PC-9 (cell line): ENCODE data around the gene LHFPL2. TPM values are rescaled to one million over a fixed set of nuclear protein-coding genes. Genes with fewer than 3 reads are reported as not detected.

Experiments
- BruUV-seq: library from RNA; stranded (reverse); fragments of 400-500 nt; replicated peaks from 2 replicates; lab custom pipeline; 2021; lab: Mats Ljungman, UMichigan
- CTCF ChIA-PET: fragments of 300-600 bp; sonication (Branson Sonifier 250); formaldehyde crosslinking; loops from one replicate; lab custom pipeline; 2022; ENCODE audit warnings: antibody characterized with exemption; lab: Charles Lee
- POLR2A ChIA-PET: fragments of 300-600 bp; sonication (Branson Sonifier 250); formaldehyde crosslinking; loops from one replicate; lab custom pipeline; 2022; ENCODE audit warnings: antibody characterized with exemption; ENCODE audit not compliant: unreplicated experiment; lab: Charles Lee
- DNase-seq, 2 experiments: peaks; one replicate each; pipeline versions ENCODE4 v3.0.0 to v3.0.0-alpha.2; 2015 to 2022; ENCODE audit warnings: mixed read lengths in 1 of 2
- H2AFZ ChIP-seq: fragments of 200-600 bp; sonication (generic); 2 replicates; pipeline ENCODE4 v1.8.1; 2017; ENCODE audit warnings: antibody characterized with exemption
- H3F3A ChIP-seq: fragments of 200-600 bp; sonication (generic); 2 replicates; pipeline ENCODE4 v1.8.1; 2017; ENCODE audit warnings: antibody characterized with exemption, mild to moderate bottlenecking, low read depth; ENCODE audit not compliant: insufficient read depth
- H3K27ac ChIP-seq: fragments of 200-600 bp; sonication (generic); 2 replicates; pipeline ENCODE4 v1.6.1; 2016; ENCODE audit warnings: mixed run types
- H3K27me3 ChIP-seq: fragments of 200-600 bp; sonication (generic); 2 replicates; pipeline ENCODE4 v1.6.1; 2016; ENCODE audit warnings: low read depth, mixed run types; ENCODE audit not compliant: insufficient read depth
- H3K36me3 ChIP-seq: fragments of 200-600 bp; sonication (generic); 2 replicates; pipeline ENCODE4 v1.6.1; 2016; ENCODE audit warnings: low read depth, mixed run types
- H3K4me1 ChIP-seq: fragments of 200-600 bp; sonication (generic); replicated peaks from 2 replicates; pipeline ENCODE4 v1.6.1; 2016; ENCODE audit warnings: mixed run types; ENCODE audit not compliant: insufficient read depth
- H3K4me2 ChIP-seq: fragments of 200-600 bp; sonication (generic); 2 replicates; pipeline ENCODE4 v1.6.1; 2017; ENCODE audit warnings: mixed run types
- H3K4me3 ChIP-seq: fragments of 200-600 bp; sonication (generic); 2 replicates; pipeline ENCODE4 v1.6.1; 2016; ENCODE audit warnings: mixed run types
- H3K79me2 ChIP-seq: fragments of 200-600 bp; sonication (generic); 2 replicates; pipeline ENCODE4 v1.6.1; 2017; ENCODE audit warnings: low read depth, mixed run types
- H3K9me2 ChIP-seq: fragments of 200-600 bp; sonication (generic); 2 replicates; pipeline ENCODE4 v1.8.1; 2017; ENCODE audit warnings: mild to moderate bottlenecking; ENCODE audit not compliant: insufficient read depth
- H3K9me3 ChIP-seq: fragments of 200-600 bp; sonication (generic); 2 replicates; pipeline ENCODE4 v1.8.1; 2016; ENCODE audit warnings: low read depth; ENCODE audit not compliant: insufficient read depth
- H4K20me1 ChIP-seq: fragments of 200-600 bp; sonication (generic); 2 replicates; pipeline ENCODE4 v1.8.1; 2017; ENCODE audit not compliant: insufficient read depth
- CTCF ChIP-seq: fragments of 200-600 bp; sonication (generic); conservative IDR thresholded peaks from 2 replicates; pipeline ENCODE4 v1.6.1; 2017; ENCODE audit warnings: mixed run types, antibody characterized with exemption, mild to moderate bottlenecking, moderate library complexity
- EZH2 ChIP-seq: fragments of 200-600 bp; sonication (generic); IDR thresholded peaks from 2 replicates; pipeline ENCODE4 v1.8.0; 2017; ENCODE audit warnings: antibody characterized with exemption, low read depth
- intact Hi-C: fragments of 100-400 bp; cut with micrococcal nuclease; formaldehyde crosslinking; loops from one replicate; pipeline ENCODE4 v1.10.0; 2022; ENCODE audit not compliant: unreplicated experiment
- total RNA-seq: library from RNA; stranded (reverse); gene quantifications from 2 replicates; pipeline ENCODE4 v1.2.3, GENCODE V29; 2021

Gene LHFPL2
- total RNA-seq, 1 experiment from 2014 or later, result 10.1 TPM

DNA sequence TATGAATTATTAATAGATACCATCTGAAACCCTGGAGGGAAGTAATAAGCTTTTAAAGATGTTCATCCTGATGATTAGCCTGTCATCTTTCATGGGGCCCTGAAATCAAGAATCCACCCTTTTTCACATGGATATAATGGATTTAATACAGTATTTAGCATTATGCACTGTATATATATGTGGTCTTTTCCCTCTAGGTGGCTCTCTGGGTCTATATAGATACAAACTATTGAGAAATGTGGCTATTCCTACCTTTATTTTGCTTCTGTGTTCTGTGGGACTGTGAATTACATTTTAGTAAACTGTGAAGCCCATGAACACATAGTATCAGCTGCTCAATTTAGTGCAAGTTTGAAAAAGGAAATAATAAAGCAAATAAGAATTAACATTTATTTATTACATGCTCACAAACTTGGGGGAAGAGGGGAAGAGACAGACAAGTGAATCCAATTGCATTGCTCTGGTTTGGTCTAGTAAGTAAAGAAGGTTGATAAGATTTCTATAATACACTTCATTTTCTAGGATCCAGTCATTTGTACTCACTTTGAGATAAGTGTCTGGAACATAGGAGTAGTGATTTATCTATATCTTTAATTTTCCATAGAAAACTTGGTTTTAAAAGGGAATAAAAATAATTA is 176.0 kb downstream of the LHFPL2 start:
- DNase-seq, result no peak
- Histone ChIP-seq H3K36me3 (peaks cover 7% of the 10 kb centered on the region; the same call in 1 of the 2 replicates), H4K20me1 (no peaks in the 10 kb centered on the region), H3F3A (no peaks in the 10 kb centered on the region), H3K27me3 (no peaks in the 10 kb centered on the region), H3K9me3 (no peaks in the 10 kb centered on the region), H3K9me2 (no peaks in the 10 kb centered on the region; the same call in 1 of the 2 replicates), H3K4me3 (no peak overlapping the region), H2AFZ (no peak overlapping the region), H3K79me2 (no peaks in the 10 kb centered on the region), H3K27ac (no peak overlapping the region), H3K4me2 (no peak overlapping the region), H3K4me1 (no peaks in the 10 kb centered on the region)
- POLR2A ChIA-PET, result no interaction called here
- CTCF ChIA-PET, result interaction anchor here (0.6 kb wide), 1 partner anchor 195 kb away, joined by 3 read pairs; no protein-coding TSS in a partner anchor
- BruUV-seq, result no TSS peak
- intact Hi-C loops, result loop anchor here (2.0 kb wide), 3 partner anchors 60 to 492 kb away; no protein-coding TSS in a partner anchor
- TF ChIP-seq EZH2, result no peak
- peak; percentile 66 for TF ChIP-seq CTCF

- intact Hi-C loops, result loop anchor here (2.0 kb wide), 3 partner anchors 61 to 493 kb away; no protein-coding TSS in a partner anchor
- TF ChIP-seq CTCF, result no peak
- TF ChIP-seq EZH2, result no peak
- CTCF ChIA-PET, result no interaction called here
- Histone ChIP-seq H2AFZ (no peak overlapping the region), H3K9me2 (no peaks in the 10 kb centered on the region; the same call in 1 of the 2 replicates), H3K36me3 (no peaks in the 10 kb centered on the region), H3K79me2 (no peaks in the 10 kb centered on the region), H3K4me3 (no peak overlapping the region), H3K9me3 (no peaks in the 10 kb centered on the region), H3K4me1 (no peaks in the 10 kb centered on the region), H3K27me3 (no peaks in the 10 kb centered on the region), H3K27ac (no peak overlapping the region), H4K20me1 (no peaks in the 10 kb centered on the region), H3F3A (no peaks in the 10 kb centered on the region), H3K4me2 (no peak overlapping the region)
- POLR2A ChIA-PET, result no interaction called here
- no peak for DNase-seq
- no TSS peak for BruUV-seq
Measured at GRCh38 chr5:78471896-78472295, 176.7 kb downstream of the LHFPL2 start.

DNA sequence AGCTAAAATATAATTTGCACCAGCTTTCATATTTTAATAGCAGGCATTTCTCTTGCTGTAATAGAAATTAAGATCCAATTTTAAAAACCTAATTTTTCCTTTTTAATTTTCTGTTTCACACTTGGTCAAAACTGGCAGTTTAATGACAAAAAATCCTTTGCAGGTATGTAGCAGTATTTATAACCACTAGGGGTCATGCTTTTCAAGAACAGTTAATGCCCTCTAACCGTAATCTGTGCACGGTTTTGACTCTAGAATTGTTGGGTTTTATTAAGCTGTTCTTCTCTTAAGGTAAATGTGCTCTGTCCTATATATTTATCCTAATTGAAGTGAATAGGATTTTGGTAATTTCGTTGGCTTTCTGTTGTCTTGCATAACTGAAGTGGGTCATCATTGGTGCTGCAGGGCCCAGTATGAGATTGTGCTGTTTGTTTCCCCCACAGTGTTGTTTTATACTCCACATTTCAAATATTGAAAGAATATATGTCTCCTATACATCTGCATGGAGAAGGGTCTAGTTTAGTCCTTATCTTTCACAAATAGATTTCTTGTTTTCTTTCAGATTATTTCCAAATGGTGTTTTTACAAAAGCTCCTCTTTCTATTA is 180.7 kb downstream of the LHFPL2 start:
- Histone ChIP-seq H2AFZ (no peak overlapping the region), H3F3A (no peaks in the 10 kb centered on the region), H3K4me2 (no peak overlapping the region), H3K79me2 (no peaks in the 10 kb centered on the region), H3K9me2 (no peaks in the 10 kb centered on the region; the same call in 1 of the 2 replicates), H3K4me3 (no peak overlapping the region), H3K9me3 (no peaks in the 10 kb centered on the region), H3K27me3 (no peaks in the 10 kb centered on the region), H3K27ac (no peak overlapping the region), H3K36me3 (no peaks in the 10 kb centered on the region), H4K20me1 (peaks cover 4% of the 10 kb centered on the region; the same call in 1 of the 2 replicates), H3K4me1 (no peaks in the 10 kb centered on the region)
- BruUV-seq, result no TSS peak
- TF ChIP-seq CTCF (peak; percentile 80), EZH2 (no peak)
- ChIA-PET CTCF (interaction anchor here (0.6 to 1.3 kb wide), 5 partner anchors 9 to 232 kb away, joined by 3 to 7 read pairs (median 3); no protein-coding TSS in a partner anchor), POLR2A (no interaction called here)
- intact Hi-C loops, result no loop called here
- no peak for DNase-seq
